HEK293 (cell line): ENCODE results near the gene ECM1.
A peak's percentile ranks its signal among the peaks of the same experiment; 100 is the strongest.

ENCODE experiments used
- BCL11B ChIP-seq: fragments of 450-650 bp; formaldehyde crosslinking; IDR thresholded peaks from 2 replicates; pipeline ENCODE4 v1.5.1; 2016; ENCODE audit warnings: low read depth, missing biosample characterization, missing genetic modification characterization
- ELK4 ChIP-seq: IDR thresholded peaks from 2 replicates; pipeline ENCODE4 v1.6.1; 2011; ENCODE audit warnings: mild to moderate bottlenecking, low read depth, low read length, borderline replicate concordance
- GLIS1 ChIP-seq: fragments of 450-650 bp; formaldehyde crosslinking; IDR thresholded peaks from 2 replicates; pipeline ENCODE4 v1.5.1; 2016; ENCODE audit warnings: missing biosample characterization, missing genetic modification characterization
- KLF1 ChIP-seq: fragments of 450-650 bp; formaldehyde crosslinking; IDR thresholded peaks from 2 replicates; pipeline ENCODE4 v1.5.1; 2016; ENCODE audit warnings: missing biosample characterization, missing genetic modification characterization
- RBAK ChIP-seq: fragments of 450-650 bp; formaldehyde crosslinking; IDR thresholded peaks from 2 replicates; pipeline ENCODE4 v1.5.1; 2016; ENCODE audit warnings: missing biosample characterization, missing genetic modification characterization
- REPIN1 ChIP-seq: fragments of 450-650 bp; formaldehyde crosslinking; IDR thresholded peaks from 2 replicates; pipeline ENCODE4 v1.5.1; 2017; ENCODE audit warnings: missing biosample characterization, missing genetic modification characterization, low read depth
- SP7 ChIP-seq: fragments of 450-650 bp; formaldehyde crosslinking; IDR thresholded peaks from 2 replicates; pipeline ENCODE4 v1.5.1; 2016; ENCODE audit warnings: missing biosample characterization, missing genetic modification characterization
- ZBTB20 ChIP-seq: fragments of 450-650 bp; formaldehyde crosslinking; IDR thresholded peaks from 2 replicates; pipeline ENCODE4 v1.5.1; 2016; ENCODE audit warnings: missing biosample characterization, missing genetic modification characterization
- ZFHX2 ChIP-seq: fragments of 450-650 bp; formaldehyde crosslinking; conservative IDR thresholded peaks from 2 replicates; pipeline ENCODE4 v1.5.1; 2016; ENCODE audit warnings: missing biosample characterization, missing genetic modification characterization
- ZIC2 ChIP-seq: fragments of 450-650 bp; formaldehyde crosslinking; IDR thresholded peaks from 2 replicates; pipeline ENCODE4 v1.5.1; 2016; ENCODE audit warnings: missing biosample characterization, missing genetic modification characterization
- ZNF112 ChIP-seq: fragments of 450-650 bp; formaldehyde crosslinking; IDR thresholded peaks from 2 replicates; pipeline ENCODE4 v1.5.0; 2017; ENCODE audit warnings: missing biosample characterization, missing genetic modification characterization
- ZNF114 ChIP-seq: fragments of 450-650 bp; formaldehyde crosslinking; IDR thresholded peaks from 2 replicates; pipeline ENCODE4 v1.5.0; 2017; ENCODE audit warnings: missing biosample characterization, missing genetic modification characterization
- ZNF174 ChIP-seq: fragments of 450-650 bp; formaldehyde crosslinking; IDR thresholded peaks from 2 replicates; pipeline ENCODE4 v1.5.0; 2017; ENCODE audit warnings: missing biosample characterization, mild to moderate bottlenecking, missing genetic modification characterization
- ZNF221 ChIP-seq: fragments of 450-650 bp; formaldehyde crosslinking; IDR thresholded peaks from 2 replicates; pipeline ENCODE4 v1.5.1; 2017; ENCODE audit warnings: missing biosample characterization, missing genetic modification characterization, borderline replicate concordance
- ZNF223 ChIP-seq: fragments of 450-650 bp; formaldehyde crosslinking; IDR thresholded peaks from 2 replicates; pipeline ENCODE4 v1.5.1; 2016; ENCODE audit warnings: missing biosample characterization, missing genetic modification characterization
- ZNF239 ChIP-seq: fragments of 450-650 bp; formaldehyde crosslinking; IDR thresholded peaks from 2 replicates; pipeline ENCODE4 v1.5.1; 2016; ENCODE audit warnings: missing biosample characterization, missing genetic modification characterization
- ZNF26 ChIP-seq: fragments of 450-650 bp; formaldehyde crosslinking; IDR thresholded peaks from 2 replicates; pipeline ENCODE4 v1.5.1; 2016; ENCODE audit warnings: missing biosample characterization, missing genetic modification characterization
- ZNF350 ChIP-seq: fragments of 450-650 bp; formaldehyde crosslinking; IDR thresholded peaks from 2 replicates; pipeline ENCODE4 v1.5.0; 2017; ENCODE audit warnings: missing biosample characterization, mild to moderate bottlenecking, missing genetic modification characterization
- ZNF416 ChIP-seq: fragments of 450-650 bp; formaldehyde crosslinking; IDR thresholded peaks from 2 replicates; pipeline ENCODE4 v1.5.1; 2016; ENCODE audit warnings: missing biosample characterization, missing genetic modification characterization
- ZNF449 ChIP-seq: fragments of 450-650 bp; formaldehyde crosslinking; IDR thresholded peaks from 2 replicates; pipeline ENCODE4 v1.5.1; 2017; ENCODE audit warnings: missing biosample characterization, mild to moderate bottlenecking, missing genetic modification characterization, moderate library complexity
- ZNF48 ChIP-seq: fragments of 450-650 bp; formaldehyde crosslinking; IDR thresholded peaks from 2 replicates; pipeline ENCODE4 v1.5.1; 2016; ENCODE audit warnings: missing biosample characterization, missing genetic modification characterization
- ZNF596 ChIP-seq: fragments of 450-650 bp; IDR thresholded peaks from 2 replicates; pipeline ENCODE4 v1.5.0; 2018; ENCODE audit warnings: missing biosample characterization, mild to moderate bottlenecking, missing genetic modification characterization, moderate library complexity
- ZNF747 ChIP-seq: fragments of 450-650 bp; formaldehyde crosslinking; IDR thresholded peaks from 2 replicates; pipeline ENCODE4 v1.5.1; 2016; ENCODE audit warnings: missing biosample characterization, missing genetic modification characterization
- ZNF777 ChIP-seq: fragments of 450-650 bp; formaldehyde crosslinking; IDR thresholded peaks from 2 replicates; pipeline ENCODE4 v1.5.1; 2017; ENCODE audit warnings: missing biosample characterization, missing genetic modification characterization, borderline replicate concordance
- ZXDB ChIP-seq: fragments of 450-650 bp; formaldehyde crosslinking; IDR thresholded peaks from 2 replicates; pipeline ENCODE4 v1.5.1; 2016; ENCODE audit warnings: missing biosample characterization, missing genetic modification characterization
- TF ChIP-seq, protein P1 (sequence below): fragments of 450-650 bp; formaldehyde crosslinking; optimal IDR thresholded peaks from 2 replicates; pipeline ENCODE3; 2016; ENCODE audit warnings: missing biosample characterization, mild to moderate bottlenecking, missing genetic modification characterization
- TF ChIP-seq, protein P2 (sequence below): fragments of 450-650 bp; formaldehyde crosslinking; IDR thresholded peaks from 2 replicates; pipeline ENCODE4 v1.5.1; 2017; ENCODE audit warnings: missing biosample characterization, missing genetic modification characterization
- TF ChIP-seq, protein P3 (sequence below): fragments of 450-650 bp; formaldehyde crosslinking; IDR thresholded peaks from 2 replicates; pipeline ENCODE4 v1.5.1; 2016; ENCODE audit warnings: missing biosample characterization, missing genetic modification characterization, borderline replicate concordance
- TF ChIP-seq, protein P4 (sequence below): fragments of 450-650 bp; formaldehyde crosslinking; IDR thresholded peaks from 2 replicates; pipeline ENCODE4 v1.5.1; 2016; ENCODE audit warnings: missing biosample characterization, missing genetic modification characterization

The ECM1 gene

DNA sequence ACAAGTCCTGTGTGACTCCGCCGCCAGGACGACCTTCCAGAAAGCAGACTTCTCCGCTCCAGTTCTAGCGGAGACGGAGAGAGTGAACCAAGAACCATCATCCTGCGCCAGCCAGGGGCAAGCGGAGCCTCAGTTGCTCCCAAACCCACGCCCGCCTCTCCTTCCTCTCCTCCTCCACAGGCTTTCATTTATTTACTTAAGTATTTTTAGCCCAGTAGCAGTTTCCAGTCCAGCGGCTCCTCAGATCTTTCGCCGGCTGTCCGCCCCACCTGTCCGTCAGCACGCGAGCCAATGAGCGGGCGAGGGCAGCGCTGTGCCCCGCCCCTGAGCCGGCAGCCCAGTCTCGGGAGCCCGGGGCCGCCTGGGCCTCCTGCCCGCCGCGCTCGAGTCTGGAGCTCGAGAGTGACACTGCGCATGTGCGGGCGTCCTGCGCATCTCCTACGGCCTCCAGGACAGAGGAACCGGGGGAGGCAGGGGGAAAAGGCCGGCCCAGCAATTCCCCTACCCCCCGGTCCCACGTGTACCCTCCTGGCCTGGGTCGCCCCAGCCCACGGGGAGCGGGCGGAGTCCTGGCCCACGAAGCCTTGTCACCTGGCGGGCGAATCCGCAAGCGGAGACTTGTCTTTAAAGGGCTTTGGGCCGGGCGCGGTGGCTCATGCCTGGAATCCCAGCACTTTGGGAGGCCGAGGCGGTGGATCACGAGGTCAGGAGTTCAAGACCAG lies 7.6 kb downstream of the ECM1 start, which contains the start of gene FALEC (continued):
- no peak for TF ChIP-seq ZNF174 (tag by site-specific recombination)
- TF ChIP-seq ZIC2 (tag by site-specific recombination), result peak; percentile 48
- no peak for TF ChIP-seq KLF1 (tag by site-specific recombination)
- peak; percentile 75; the same call in 1 of the 2 replicates for TF ChIP-seq ZBTB20 (tag by site-specific recombination)
- TF ChIP-seq, protein P1, sequence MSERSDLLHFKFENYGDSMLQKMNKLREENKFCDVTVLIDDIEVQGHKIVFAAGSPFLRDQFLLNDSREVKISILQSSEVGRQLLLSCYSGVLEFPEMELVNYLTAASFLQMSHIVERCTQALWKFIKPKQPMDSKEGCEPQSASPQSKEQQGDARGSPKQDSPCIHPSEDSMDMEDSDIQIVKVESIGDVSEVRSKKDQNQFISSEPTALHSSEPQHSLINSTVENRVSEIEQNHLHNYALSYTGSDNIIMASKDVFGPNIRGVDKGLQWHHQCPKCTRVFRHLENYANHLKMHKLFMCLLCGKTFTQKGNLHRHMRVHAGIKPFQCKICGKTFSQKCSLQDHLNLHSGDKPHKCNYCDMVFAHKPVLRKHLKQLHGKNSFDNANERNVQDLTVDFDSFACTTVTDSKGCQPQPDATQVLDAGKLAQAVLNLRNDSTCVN (tag by site-specific recombination), result peak; percentile 60
- TF ChIP-seq GLIS1 (tag by site-specific recombination), result peak; percentile 94
- peak; percentile 70 for TF ChIP-seq ZXDB (tag by site-specific recombination)
- no peak for TF ChIP-seq ZNF223 (tag by site-specific recombination)
- no peak for TF ChIP-seq ZNF350
- no peak for TF ChIP-seq ZNF26 (tag by site-specific recombination)
- 0 out of 2 replicates have a peak, but pooled peaks have one; percentile 29 for TF ChIP-seq BCL11B (tag by site-specific recombination)
- 0 out of 2 replicates have a peak, but pooled peaks have one; percentile 31 for TF ChIP-seq ZNF416 (tag by site-specific recombination)
- TF ChIP-seq ELK4, result no peak
- no peak for TF ChIP-seq ZNF239
- TF ChIP-seq, protein P2, sequence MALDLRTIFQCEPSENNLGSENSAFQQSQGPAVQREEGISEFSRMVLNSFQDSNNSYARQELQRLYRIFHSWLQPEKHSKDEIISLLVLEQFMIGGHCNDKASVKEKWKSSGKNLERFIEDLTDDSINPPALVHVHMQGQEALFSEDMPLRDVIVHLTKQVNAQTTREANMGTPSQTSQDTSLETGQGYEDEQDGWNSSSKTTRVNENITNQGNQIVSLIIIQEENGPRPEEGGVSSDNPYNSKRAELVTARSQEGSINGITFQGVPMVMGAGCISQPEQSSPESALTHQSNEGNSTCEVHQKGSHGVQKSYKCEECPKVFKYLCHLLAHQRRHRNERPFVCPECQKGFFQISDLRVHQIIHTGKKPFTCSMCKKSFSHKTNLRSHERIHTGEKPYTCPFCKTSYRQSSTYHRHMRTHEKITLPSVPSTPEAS, result no peak
- no peak for TF ChIP-seq RBAK (tag by site-specific recombination)
- no peak for TF ChIP-seq ZNF221 (tag by site-specific recombination)
- no peak for TF ChIP-seq ZNF48
- TF ChIP-seq SP7 (tag by site-specific recombination), result peak; percentile 69
- no peak for TF ChIP-seq ZNF596
- TF ChIP-seq, protein P3, sequence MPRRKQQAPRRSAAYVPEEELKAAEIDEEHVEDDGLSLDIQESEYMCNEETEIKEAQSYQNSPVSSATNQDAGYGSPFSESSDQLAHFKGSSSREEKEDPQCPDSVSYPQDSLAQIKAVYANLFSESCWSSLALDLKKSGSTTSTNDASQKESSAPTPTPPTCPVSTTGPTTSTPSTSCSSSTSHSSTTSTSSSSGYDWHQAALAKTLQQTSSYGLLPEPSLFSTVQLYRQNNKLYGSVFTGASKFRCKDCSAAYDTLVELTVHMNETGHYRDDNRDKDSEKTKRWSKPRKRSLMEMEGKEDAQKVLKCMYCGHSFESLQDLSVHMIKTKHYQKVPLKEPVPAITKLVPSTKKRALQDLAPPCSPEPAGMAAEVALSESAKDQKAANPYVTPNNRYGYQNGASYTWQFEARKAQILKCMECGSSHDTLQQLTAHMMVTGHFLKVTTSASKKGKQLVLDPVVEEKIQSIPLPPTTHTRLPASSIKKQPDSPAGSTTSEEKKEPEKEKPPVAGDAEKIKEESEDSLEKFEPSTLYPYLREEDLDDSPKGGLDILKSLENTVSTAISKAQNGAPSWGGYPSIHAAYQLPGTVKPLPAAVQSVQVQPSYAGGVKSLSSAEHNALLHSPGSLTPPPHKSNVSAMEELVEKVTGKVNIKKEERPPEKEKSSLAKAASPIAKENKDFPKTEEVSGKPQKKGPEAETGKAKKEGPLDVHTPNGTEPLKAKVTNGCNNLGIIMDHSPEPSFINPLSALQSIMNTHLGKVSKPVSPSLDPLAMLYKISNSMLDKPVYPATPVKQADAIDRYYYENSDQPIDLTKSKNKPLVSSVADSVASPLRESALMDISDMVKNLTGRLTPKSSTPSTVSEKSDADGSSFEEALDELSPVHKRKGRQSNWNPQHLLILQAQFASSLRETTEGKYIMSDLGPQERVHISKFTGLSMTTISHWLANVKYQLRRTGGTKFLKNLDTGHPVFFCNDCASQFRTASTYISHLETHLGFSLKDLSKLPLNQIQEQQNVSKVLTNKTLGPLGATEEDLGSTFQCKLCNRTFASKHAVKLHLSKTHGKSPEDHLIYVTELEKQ, result no peak
- no peak for TF ChIP-seq REPIN1
- no peak; the same call in 1 of the 2 replicates for TF ChIP-seq ZNF449 (tag by site-specific recombination)
- no peak for TF ChIP-seq ZNF777 (tag by site-specific recombination)
- peak; percentile 94 for TF ChIP-seq ZFHX2 (tag by site-specific recombination)
- TF ChIP-seq, protein P4, sequence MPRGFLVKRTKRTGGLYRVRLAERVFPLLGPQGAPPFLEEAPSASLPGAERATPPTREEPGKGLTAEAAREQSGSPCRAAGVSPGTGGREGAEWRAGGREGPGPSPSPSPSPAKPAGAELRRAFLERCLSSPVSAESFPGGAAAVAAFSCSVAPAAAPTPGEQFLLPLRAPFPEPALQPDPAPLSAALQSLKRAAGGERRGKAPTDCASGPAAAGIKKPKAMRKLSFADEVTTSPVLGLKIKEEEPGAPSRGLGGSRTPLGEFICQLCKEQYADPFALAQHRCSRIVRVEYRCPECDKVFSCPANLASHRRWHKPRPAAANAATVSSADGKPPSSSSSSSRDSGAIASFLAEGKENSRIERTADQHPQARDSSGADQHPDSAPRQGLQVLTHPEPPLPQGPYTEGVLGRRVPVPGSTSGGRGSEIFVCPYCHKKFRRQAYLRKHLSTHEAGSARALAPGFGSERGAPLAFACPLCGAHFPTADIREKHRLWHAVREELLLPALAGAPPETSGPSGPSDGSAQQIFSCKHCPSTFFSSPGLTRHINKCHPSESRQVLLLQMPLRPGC (tag by site-specific recombination), result 0 out of 2 replicates have a peak, but pooled peaks have one; percentile 26
- TF ChIP-seq ZNF114 (tag by site-specific recombination), result no peak
- no peak for TF ChIP-seq ZNF112 (tag by site-specific recombination)
- no peak for TF ChIP-seq ZNF747 (tag by site-specific recombination)
